ENCODE measurements around the gene ZFR. TPM values are rescaled to one million over a fixed set of nuclear protein-coding genes. Genes with fewer than 3 reads are reported as not detected.

ZFR gene
- total and polyA plus RNA-seq, 4 donors: 17.5 to 44.5 (median 30.8) TPM

GRCh38 chr5:32319392-32319791 lies 125.1 kb downstream of the ZFR start (continued):
- no peak for TF ChIP-seq RXRA (IDR thresholded peaks at IDR 0.05)
- no peak for TF ChIP-seq HNF4G (IDR thresholded peaks at IDR 0.05)

- DNase-seq (ENCODE audit: low spot score): no peak
- Histone ChIP-seq H3K27me3 (ENCODE audit: control insufficient read depth in 4 of 4, insufficient read depth in 4 of 4, low read length in 3 of 4) (no peaks in the 10 kb centered on the region), H3K9me3 (ENCODE audit: control insufficient read depth in 4 of 4, low read length in 3 of 4) (no peaks in the 10 kb centered on the region), H3K4me3 (ENCODE audit: low read depth in 1 of 3, low read length in 3 of 3) (no peak overlapping the region), H3K9ac (ENCODE audit: low read depth in 1 of 2, low read length in 2 of 2) (no peak overlapping the region), H3K36me3 (ENCODE audit: control insufficient read depth in 4 of 4, insufficient read depth in 3 of 4, low read depth in 1 of 4, low read length in 3 of 4) (no peaks in the 10 kb centered on the region), H3K4me1 (ENCODE audit: control insufficient read depth in 4 of 4, insufficient read depth in 4 of 4, low read length in 3 of 4) (peaks cover 0 to 8% (median 4%) of the 10 kb centered on the region in 4 donors), H3K27ac (ENCODE audit: low read depth in 1 of 2, low read length in 2 of 2) (no peak overlapping the region)
- 93% methylated on average over 7 of the region's 7 CpGs for WGBS
- TF ChIP-seq, protein P1, sequence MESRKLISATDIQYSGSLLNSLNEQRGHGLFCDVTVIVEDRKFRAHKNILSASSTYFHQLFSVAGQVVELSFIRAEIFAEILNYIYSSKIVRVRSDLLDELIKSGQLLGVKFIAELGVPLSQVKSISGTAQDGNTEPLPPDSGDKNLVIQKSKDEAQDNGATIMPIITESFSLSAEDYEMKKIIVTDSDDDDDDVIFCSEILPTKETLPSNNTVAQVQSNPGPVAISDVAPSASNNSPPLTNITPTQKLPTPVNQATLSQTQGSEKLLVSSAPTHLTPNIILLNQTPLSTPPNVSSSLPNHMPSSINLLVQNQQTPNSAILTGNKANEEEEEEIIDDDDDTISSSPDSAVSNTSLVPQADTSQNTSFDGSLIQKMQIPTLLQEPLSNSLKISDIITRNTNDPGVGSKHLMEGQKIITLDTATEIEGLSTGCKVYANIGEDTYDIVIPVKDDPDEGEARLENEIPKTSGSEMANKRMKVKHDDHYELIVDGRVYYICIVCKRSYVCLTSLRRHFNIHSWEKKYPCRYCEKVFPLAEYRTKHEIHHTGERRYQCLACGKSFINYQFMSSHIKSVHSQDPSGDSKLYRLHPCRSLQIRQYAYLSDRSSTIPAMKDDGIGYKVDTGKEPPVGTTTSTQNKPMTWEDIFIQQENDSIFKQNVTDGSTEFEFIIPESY (IDR thresholded peaks at IDR 0.05): no peak
- no peak for TF ChIP-seq GABPA (IDR thresholded peaks at IDR 0.05 in 1 of 2, conservative IDR thresholded peaks at IDR 0.05 in 1 of 2)
- TF ChIP-seq HNF4A (conservative IDR thresholded peaks at IDR 0.05): no peak
- TF ChIP-seq RXRA (IDR thresholded peaks at IDR 0.05): no peak
- no peak for TF ChIP-seq EGR1 (IDR thresholded peaks at IDR 0.05; ENCODE audit: low read depth in 2 of 2)
- TF ChIP-seq, protein P2, sequence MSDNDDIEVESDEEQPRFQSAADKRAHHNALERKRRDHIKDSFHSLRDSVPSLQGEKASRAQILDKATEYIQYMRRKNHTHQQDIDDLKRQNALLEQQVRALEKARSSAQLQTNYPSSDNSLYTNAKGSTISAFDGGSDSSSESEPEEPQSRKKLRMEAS (IDR thresholded peaks at IDR 0.05): no peak
- TF ChIP-seq FOXA2 (IDR thresholded peaks at IDR 0.05): no peak
- no peak for TF ChIP-seq SP1 (IDR thresholded peaks at IDR 0.05)
- no peak for TF ChIP-seq JUND (IDR thresholded peaks at IDR 0.05)
- TF ChIP-seq, protein P3, sequence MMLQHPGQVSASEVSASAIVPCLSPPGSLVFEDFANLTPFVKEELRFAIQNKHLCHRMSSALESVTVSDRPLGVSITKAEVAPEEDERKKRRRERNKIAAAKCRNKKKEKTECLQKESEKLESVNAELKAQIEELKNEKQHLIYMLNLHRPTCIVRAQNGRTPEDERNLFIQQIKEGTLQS (IDR thresholded peaks at IDR 0.05): no peak
- no peak for TF ChIP-seq FOXA1 (IDR thresholded peaks at IDR 0.05)
Measured at GRCh38 chr5:32317041-32317440, 127.5 kb downstream of the ZFR start.

DNA sequence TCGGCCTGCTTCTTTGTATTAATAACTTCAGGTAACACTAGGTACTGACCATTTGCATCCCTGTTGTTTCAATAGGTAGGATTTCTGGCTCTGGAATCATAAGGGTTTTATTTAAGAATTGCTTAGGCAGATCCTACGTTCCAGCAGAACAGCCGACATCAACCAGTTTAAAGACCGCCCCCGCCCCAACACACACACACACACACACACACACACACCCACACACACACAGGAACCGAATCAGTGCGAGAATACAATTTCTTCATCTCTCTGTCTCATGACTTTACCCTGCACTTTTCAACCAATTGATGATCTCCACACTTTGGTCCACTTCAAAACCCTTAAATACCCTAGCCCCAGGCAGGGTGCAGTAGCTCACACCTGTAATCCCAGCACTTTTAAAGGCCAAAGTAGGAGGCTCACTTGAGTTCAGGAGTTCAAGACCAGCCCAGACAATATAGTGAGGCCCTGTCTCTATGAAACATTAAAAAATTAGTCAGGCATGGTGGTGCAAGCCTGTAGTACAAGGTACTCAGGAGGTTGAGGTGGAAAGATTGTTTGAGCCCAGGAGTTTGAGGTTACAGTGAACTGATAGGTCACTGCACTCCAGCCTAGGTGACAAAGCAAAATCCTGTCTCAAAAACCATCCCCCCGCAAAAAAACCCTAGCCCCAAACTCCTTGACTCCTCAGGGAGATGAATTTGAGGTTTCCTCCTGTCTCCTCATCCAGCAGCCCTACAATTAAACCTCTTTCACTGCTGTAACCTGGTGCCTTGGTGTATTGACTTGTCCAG lies 129.1 kb downstream of the ZFR start:
- H3K4me1 ChIP-seq (ENCODE audit: control insufficient read depth in 4 of 4, insufficient read depth in 4 of 4, low read length in 3 of 4): peaks cover 0 to 18% (median 12%) of the 10 kb centered on the region in 4 donors
- no peak overlapping the region for H3K27ac ChIP-seq (ENCODE audit: low read depth in 1 of 2, low read length in 2 of 2)
- H3K9me3 ChIP-seq (ENCODE audit: control insufficient read depth in 4 of 4, low read length in 3 of 4): no peaks in the 10 kb centered on the region
- H3K9ac ChIP-seq (ENCODE audit: low read depth in 1 of 2, low read length in 2 of 2): no peak overlapping the region
- no peaks in the 10 kb centered on the region for H3K36me3 ChIP-seq (ENCODE audit: control insufficient read depth in 4 of 4, insufficient read depth in 3 of 4, low read depth in 1 of 4, low read length in 3 of 4)
- TF ChIP-seq, protein P3 (IDR thresholded peaks at IDR 0.05): no peak
- no peak for TF ChIP-seq EGR1 (IDR thresholded peaks at IDR 0.05; ENCODE audit: low read depth in 2 of 2)
- TF ChIP-seq NR2F2 (IDR thresholded peaks at IDR 0.05): no peak
- TF ChIP-seq, protein P2 (IDR thresholded peaks at IDR 0.05): no peak
- no peak for TF ChIP-seq YY1 (IDR thresholded peaks at IDR 0.05)
- TF ChIP-seq RAD21 (IDR thresholded peaks at IDR 0.05): no peak
- no peak for TF ChIP-seq RXRA (IDR thresholded peaks at IDR 0.05)
- H3K4me3 ChIP-seq (ENCODE audit: low read depth in 1 of 3, low read length in 3 of 3): no peak overlapping the region
- 84% methylated on average over 8 of the region's 8 CpGs for WGBS
- no peak for DNase-seq (ENCODE audit: low spot score)
- H3K27me3 ChIP-seq (ENCODE audit: control insufficient read depth in 4 of 4, insufficient read depth in 4 of 4, low read length in 3 of 4): no peaks in the 10 kb centered on the region
